DND-41 (cell line): ENCODE measurements around the gene BTRC.

Experiments
- EZH2 ChIP-seq: IDR thresholded peaks from 3 replicates; pipeline ENCODE4 v1.6.1; 2012; ENCODE audit warnings: borderline replicate concordance, low read depth, mild to moderate bottlenecking, moderate library complexity, low read length, inconsistent platforms; ENCODE audit not compliant: severe bottlenecking
- TF ChIP-seq, protein P1 (sequence below): IDR thresholded peaks from 2 replicates; pipeline ENCODE4 v1.5.1; 2012; ENCODE audit warnings: borderline replicate concordance, low read length, moderate library complexity, mild to moderate bottlenecking; ENCODE audit not compliant: poor library complexity, severe bottlenecking; ENCODE audit errors: extremely low read depth

DNA sequence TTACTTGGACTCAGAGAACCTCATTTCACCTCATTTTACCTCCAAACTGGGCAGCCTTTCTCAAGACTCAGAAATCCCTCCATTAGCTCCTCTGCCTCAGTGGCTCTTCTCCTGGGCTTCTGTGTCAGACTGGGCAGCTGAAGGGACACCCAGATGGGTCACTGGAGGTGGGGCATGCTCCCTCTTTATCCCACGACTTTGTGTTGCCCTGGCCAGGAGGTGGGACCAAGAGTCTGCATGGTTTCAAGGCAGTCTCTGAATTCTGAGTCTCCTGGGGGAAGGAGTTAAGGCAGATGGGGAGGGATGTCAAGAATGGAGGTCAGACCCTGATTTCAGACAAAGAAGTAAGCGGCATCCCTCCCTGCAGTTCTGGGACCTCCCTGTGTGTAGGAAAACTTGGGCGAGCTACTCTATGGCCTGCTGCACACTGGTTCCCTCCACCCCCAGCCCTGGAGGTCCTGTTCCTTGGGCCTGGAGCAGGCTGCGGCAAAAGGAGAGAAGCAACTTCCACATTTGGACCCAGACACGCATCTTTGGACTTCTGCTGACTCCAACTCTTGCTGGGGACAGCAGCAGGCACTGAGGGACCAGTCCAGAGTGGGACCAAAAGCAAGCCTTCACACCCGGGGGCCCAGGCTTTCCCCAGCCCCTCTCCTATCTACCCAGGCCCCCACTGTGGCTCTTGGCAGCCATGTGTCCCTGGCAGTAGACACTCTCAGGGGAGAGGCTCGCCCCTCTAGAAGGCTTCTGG, 223.3 kb downstream of the BTRC start:
- TF ChIP-seq EZH2: no peak
- TF ChIP-seq, protein P1, sequence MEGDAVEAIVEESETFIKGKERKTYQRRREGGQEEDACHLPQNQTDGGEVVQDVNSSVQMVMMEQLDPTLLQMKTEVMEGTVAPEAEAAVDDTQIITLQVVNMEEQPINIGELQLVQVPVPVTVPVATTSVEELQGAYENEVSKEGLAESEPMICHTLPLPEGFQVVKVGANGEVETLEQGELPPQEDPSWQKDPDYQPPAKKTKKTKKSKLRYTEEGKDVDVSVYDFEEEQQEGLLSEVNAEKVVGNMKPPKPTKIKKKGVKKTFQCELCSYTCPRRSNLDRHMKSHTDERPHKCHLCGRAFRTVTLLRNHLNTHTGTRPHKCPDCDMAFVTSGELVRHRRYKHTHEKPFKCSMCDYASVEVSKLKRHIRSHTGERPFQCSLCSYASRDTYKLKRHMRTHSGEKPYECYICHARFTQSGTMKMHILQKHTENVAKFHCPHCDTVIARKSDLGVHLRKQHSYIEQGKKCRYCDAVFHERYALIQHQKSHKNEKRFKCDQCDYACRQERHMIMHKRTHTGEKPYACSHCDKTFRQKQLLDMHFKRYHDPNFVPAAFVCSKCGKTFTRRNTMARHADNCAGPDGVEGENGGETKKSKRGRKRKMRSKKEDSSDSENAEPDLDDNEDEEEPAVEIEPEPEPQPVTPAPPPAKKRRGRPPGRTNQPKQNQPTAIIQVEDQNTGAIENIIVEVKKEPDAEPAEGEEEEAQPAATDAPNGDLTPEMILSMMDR: no peak
